Activated CD4-positive, alpha-beta T cell treated with anti-CD3 and anti-CD28 coated beads for 24 hours (primary cell): ENCODE measurements around the gene MOCS2.
"Not testable (repeated sequence)": the region's sequence is repeated elsewhere in the genome, so short reads cannot be mapped to it uniquely, and the experiment has no call there.

Experiments
- DNase-seq, 2 donors: peaks; one replicate each; pipeline ENCODE4 v3.0.0-alpha.2; 2020; ENCODE audit warnings: low read depth in 2 of 2

The MOCS2 gene

GRCh38 chr5:53109443-53110127 is at the start of gene MOCS2:
Gene MOCS2, minus strand, starts transcription at chr5:53109757. Its CDS starts 2,583 bp downstream, at chr5:53107174.
- peak; percentile 82 to 86 for DNase-seq

GRCh38 chr5:53151713-53152458 is 42.3 kb upstream of the MOCS2 start:
- DNase-seq = no peak

- no peak for DNase-seq
Observed at GRCh38 chr5:53133020-53133419, 23.5 kb upstream of the MOCS2 start.

GRCh38 chr5:53130266-53130665 is 20.7 kb upstream of the MOCS2 start:
- no peak for DNase-seq

GRCh38 chr5:53128481-53128880 is 18.9 kb upstream of the MOCS2 start:
- no peak for DNase-seq

GRCh38 chr5:53127107-53127506 is 17.6 kb upstream of the MOCS2 start:
- DNase-seq = no peak

- no peak for DNase-seq
Observed at GRCh38 chr5:53126521-53126920, 17.0 kb upstream of the MOCS2 start.

GRCh38 chr5:53123702-53124101 is 14.1 kb upstream of the MOCS2 start:
- DNase-seq = no peak

GRCh38 chr5:53120165-53120564 is 10.6 kb upstream of the MOCS2 start:
- DNase-seq = no peak

- no peak for DNase-seq
Observed at GRCh38 chr5:53118879-53119278, 9.3 kb upstream of the MOCS2 start.

- no peak for DNase-seq
Observed at GRCh38 chr5:53116597-53116996, 7.0 kb upstream of the MOCS2 start.

GRCh38 chr5:53114988-53115387 is 5.4 kb upstream of the MOCS2 start:
- DNase-seq = no peak

GRCh38 chr5:53113947-53114346 is 4.4 kb upstream of the MOCS2 start:
- DNase-seq = no peak

- no peak for DNase-seq
Observed at GRCh38 chr5:53112909-53113308, 3.4 kb upstream of the MOCS2 start.

GRCh38 chr5:53112307-53112706 is 2.8 kb upstream of the MOCS2 start:
- not testable (repeated sequence) for DNase-seq

- DNase-seq = no peak
Observed at GRCh38 chr5:53111139-53111538, 1.6 kb upstream of the MOCS2 start.

- DNase-seq = no peak
Observed at GRCh38 chr5:53110156-53110555, 599 bp upstream of the MOCS2 start.

- no peak for DNase-seq
Observed at GRCh38 chr5:53109056-53109442, 508 bp downstream of the MOCS2 start.

GRCh38 chr5:53105611-53106300 is 3.8 kb downstream of the MOCS2 start:
- no peak for DNase-seq

- no peak for DNase-seq
Observed at GRCh38 chr5:53100606-53101005, 9.0 kb downstream of the MOCS2 start.

- no peak for DNase-seq
Observed at GRCh38 chr5:53099546-53099945, 10.0 kb downstream of the MOCS2 start.

- DNase-seq = peak; percentile 48 to 66
Observed at GRCh38 chr5:53095931-53096525, 13.5 kb downstream of the MOCS2 start.
